Endothelial cell of umbilical vein (primary cell): ENCODE measurements around the gene NLRP6. TPM values are rescaled to one million over a fixed set of nuclear protein-coding genes. Genes with fewer than 3 reads are reported as not detected.
"Not testable (repeated sequence)": the region's sequence is repeated elsewhere in the genome, so short reads cannot be mapped to it uniquely, and the experiment has no call there.

Source experiments
- BruUV-seq: library from RNA; stranded (reverse); fragments of 400-500 nt; replicated peaks from 2 replicates; lab custom pipeline; 2021; lab: Mats Ljungman, UMichigan
- CTCF ChIA-PET: fragments of 300-600, 350-600 bp; sonication (Branson Sonifier 250); formaldehyde crosslinking; loops from one replicate; lab custom pipeline; 2021; ENCODE audit warnings: antibody characterized with exemption, inconsistent platforms; lab: Charles Lee
- POLR2A ChIA-PET: fragments of 300-600, 350-600 bp; sonication (Branson Sonifier 250); formaldehyde crosslinking; loops from one replicate; lab custom pipeline; 2021; ENCODE audit warnings: antibody characterized with exemption, inconsistent platforms; lab: Charles Lee
- DNase-seq: peaks from one replicate; pipeline ENCODE4 v3.0.0-alpha.2; 2011; ENCODE audit warnings: low read depth, low spot score
- FAIRE-seq: peaks from 2 replicates; lab custom pipeline; 2011; peaks lifted over from hg19 to GRCh38; lab: Jason Lieb, UNC
- H2AFZ ChIP-seq: 2 replicates; pipeline ENCODE4 v1.6.0; 2012; ENCODE audit warnings: low read depth, low read length, control low read depth, inconsistent platforms
- H3K27ac ChIP-seq: 2 replicates; pipeline ENCODE4 v1.5.1; 2011; ENCODE audit warnings: low read depth, mild to moderate bottlenecking, control low read depth, low read length, moderate library complexity; ENCODE audit not compliant: insufficient read depth
- H3K27me3 ChIP-seq, 2 experiments: 2 replicates each; pipeline versions ENCODE4 v1.6.0 to v1.6.1; 2011; ENCODE audit warnings: low read length in 2 of 2, mixed read lengths in 1 of 2; ENCODE audit not compliant: control insufficient read depth in 2 of 2, insufficient read depth in 2 of 2
- H3K36me3 ChIP-seq, 2 experiments: 2 replicates in 1 of 2; 3 replicates in 1 of 2; pipeline ENCODE4 v1.5.1; 2011; ENCODE audit warnings: low read length in 2 of 2, mild to moderate bottlenecking in 1 of 2, moderate library complexity in 1 of 2; ENCODE audit not compliant: control insufficient read depth in 2 of 2, insufficient read depth in 2 of 2; ENCODE audit errors: extremely low read depth in 1 of 2
- H3K4me1 ChIP-seq: 3 replicates; pipeline ENCODE4 v1.5.1; 2011; ENCODE audit warnings: mild to moderate bottlenecking, low read length; ENCODE audit not compliant: control insufficient read depth, insufficient read depth; ENCODE audit errors: extremely low read depth
- H3K4me2 ChIP-seq: 2 replicates; pipeline ENCODE4 v1.6.1; 2011; ENCODE audit warnings: low read length, control low read depth, mixed read lengths; ENCODE audit not compliant: insufficient read depth
- H3K4me3 ChIP-seq, 3 experiments: fragments of 200-600 bp in 1 of 3; sonication (generic), shearing (Covaris generic) in 1 of 3; replicated peaks in 1 of 3; 2 replicates each; pipeline ENCODE4 v1.5.1; 2011 to 2016; ENCODE audit warnings: control low read depth in 3 of 3, low read length in 3 of 3, mild to moderate bottlenecking in 2 of 3, inconsistent platforms in 1 of 3, low read depth in 1 of 3, moderate library complexity in 1 of 3; ENCODE audit not compliant: insufficient read depth in 1 of 3
- H3K79me2 ChIP-seq: 2 replicates; pipeline ENCODE4 v1.6.0; 2012; ENCODE audit warnings: low read length, inconsistent platforms; ENCODE audit not compliant: control insufficient read depth, insufficient read depth
- H3K9ac ChIP-seq: replicated peaks from 2 replicates; pipeline ENCODE3; 2011; ENCODE audit warnings: low read length, control low read depth; ENCODE audit not compliant: insufficient read depth; ENCODE audit errors: extremely low read depth
- H3K9me1 ChIP-seq: replicated peaks from 3 replicates; pipeline ENCODE4 v1.6.0; 2011; ENCODE audit warnings: mild to moderate bottlenecking, low read length; ENCODE audit not compliant: control insufficient read depth, insufficient read depth; ENCODE audit errors: extremely low read depth
- H3K9me3 ChIP-seq: replicated peaks from 2 replicates; pipeline ENCODE4 v1.5.1; 2012; ENCODE audit warnings: low read length, inconsistent platforms; ENCODE audit not compliant: control insufficient read depth, insufficient read depth
- H4K20me1 ChIP-seq: replicated peaks from 2 replicates; pipeline ENCODE3; 2011; ENCODE audit warnings: mild to moderate bottlenecking, low read length; ENCODE audit not compliant: control insufficient read depth, insufficient read depth; ENCODE audit errors: extremely low read depth
- EZH2 ChIP-seq: IDR thresholded peaks from 2 replicates; pipeline ENCODE4 v1.6.1; 2012; ENCODE audit warnings: borderline replicate concordance, low read depth, mild to moderate bottlenecking, moderate library complexity, low read length, inconsistent platforms; ENCODE audit not compliant: severe bottlenecking
- FOS ChIP-seq: IDR thresholded peaks from 2 replicates; pipeline ENCODE4 v1.6.1; 2011; ENCODE audit warnings: mild to moderate bottlenecking, low read length, moderate library complexity, borderline replicate concordance; ENCODE audit not compliant: insufficient read depth
- GATA2 ChIP-seq: IDR thresholded peaks from 2 replicates; pipeline ENCODE4 v1.7.0; 2011; ENCODE audit warnings: low read depth, mild to moderate bottlenecking, moderate library complexity, mixed read lengths, low read length; ENCODE audit not compliant: insufficient read length, insufficient read depth
- JUN ChIP-seq: IDR thresholded peaks from 2 replicates; pipeline ENCODE4 v1.6.1; 2011; ENCODE audit warnings: borderline replicate concordance, low read depth; ENCODE audit not compliant: insufficient read length, insufficient read depth
- MYC ChIP-seq: IDR thresholded peaks from one replicate; pipeline ENCODE4 v1.6.1; 2011; ENCODE audit warnings: mild to moderate bottlenecking, low read depth, low read length
- POLR2A ChIP-seq: IDR thresholded peaks from 2 replicates; pipeline ENCODE4 v1.6.1; 2012; ENCODE audit warnings: low read depth, mild to moderate bottlenecking, control low read depth, low read length
- POLR2AphosphoS5 ChIP-seq: IDR thresholded peaks from 2 replicates; pipeline ENCODE4 v1.6.1; 2012; ENCODE audit warnings: low read depth, mild to moderate bottlenecking, control low read depth, low read length, moderate library complexity; ENCODE audit not compliant: insufficient read depth
- dilution Hi-C: fragments of 300-500 bp; cut with MboI; formaldehyde crosslinking; loops from one replicate; pipeline ENCODE4 v1.15.0; 2019; ENCODE audit warnings: low sequenced_read_pairs; ENCODE audit not compliant: extremely low pct_ligation_motif_present
- intact Hi-C: fragments of 100-400 bp; cut with micrococcal nuclease; formaldehyde crosslinking; loops from one replicate; pipeline ENCODE4 v1.10.0; 2022
- polyA plus RNA-seq, 4 experiments: library from polyadenylated mRNA; depleted of rRNA in 3 of 4; stranded (reverse) in 3 of 4; unstranded in 1 of 4; fragments of >200 nt; gene quantifications; 2 replicates each; pipeline versions ENCODE4 v1.2.1 to v1.2.3, GENCODE V29; 2011 to 2012; ENCODE audit warnings: missing spikeins in 1 of 4
- total RNA-seq: library from RNA; stranded (reverse); gene quantifications from 2 replicates; pipeline ENCODE4 v1.2.3, GENCODE V29; 2021
- TF ChIP-seq, protein P1 (sequence below): IDR thresholded peaks from 2 replicates; pipeline ENCODE4 v1.6.1; 2011; ENCODE audit not compliant: insufficient read depth, insufficient read length
- TF ChIP-seq, protein P2 (sequence below), 2 donors: IDR thresholded peaks; 1 replicate in 1 of 2; 2 replicates in 1 of 2; pipeline ENCODE4 v1.5.1; 2011; ENCODE audit warnings: low read length in 2 of 2, mild to moderate bottlenecking in 2 of 2, moderate library complexity in 2 of 2, control low read depth in 1 of 2, inconsistent platforms in 1 of 2, low read depth in 1 of 2; ENCODE audit not compliant: insufficient read depth in 1 of 2; ENCODE audit errors: extremely low read depth in 1 of 2

NLRP6 gene
- total and polyA plus RNA-seq, 2 donors (not counting 3 experiments of a cell fraction or from before 2014, with no cell fraction given), result not detected

DNA sequence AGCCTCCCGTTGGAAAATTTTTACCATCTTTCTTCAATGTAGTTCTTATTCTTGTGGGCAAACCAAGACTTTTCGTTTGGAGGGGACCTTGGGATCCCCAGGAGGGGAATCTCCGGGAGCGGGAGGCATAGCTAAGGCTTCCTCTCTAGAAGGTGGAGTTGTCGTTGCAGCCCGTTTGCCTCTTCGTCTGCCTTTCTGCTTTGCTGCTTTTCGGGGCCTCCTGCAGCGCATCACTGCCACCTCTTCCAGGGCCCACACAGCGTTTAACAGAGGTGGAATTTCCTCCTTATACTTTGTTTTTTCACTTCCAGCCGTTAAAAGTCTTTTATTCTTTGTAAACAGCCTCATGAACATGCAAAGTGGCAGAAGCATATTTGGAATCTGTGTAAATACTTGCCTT lies 45.9 kb downstream of the NLRP6 start:
- Histone ChIP-seq H3K4me3 (no peak overlapping the region), H3K9ac (no peak overlapping the region), H3K79me2 (peaks cover 12% of the 10 kb centered on the region), H3K27me3 (no peaks in the 10 kb centered on the region), H3K4me1 (peaks cover 17% of the 10 kb centered on the region), H3K4me2 (no peak overlapping the region), H3K9me3 (no peaks in the 10 kb centered on the region), H3K9me1 (no peaks in the 10 kb centered on the region), H3K36me3 (no peaks in the 10 kb centered on the region), H3K27ac (no peak overlapping the region), H4K20me1 (no peaks in the 10 kb centered on the region), H2AFZ (no peak overlapping the region)
- FAIRE-seq (no peak), DNase-seq (no peak)
- intact Hi-C loops, result no loop called here
- dilution Hi-C loops, result no loop called here
- BruUV-seq, result no TSS peak
- POLR2A ChIA-PET, result no interaction called here
- TF ChIP-seq, protein P1, sequence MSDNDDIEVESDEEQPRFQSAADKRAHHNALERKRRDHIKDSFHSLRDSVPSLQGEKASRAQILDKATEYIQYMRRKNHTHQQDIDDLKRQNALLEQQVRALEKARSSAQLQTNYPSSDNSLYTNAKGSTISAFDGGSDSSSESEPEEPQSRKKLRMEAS, result no peak
- no peak for TF ChIP-seq EZH2
- TF ChIP-seq GATA2, result no peak
- TF ChIP-seq, protein P2, sequence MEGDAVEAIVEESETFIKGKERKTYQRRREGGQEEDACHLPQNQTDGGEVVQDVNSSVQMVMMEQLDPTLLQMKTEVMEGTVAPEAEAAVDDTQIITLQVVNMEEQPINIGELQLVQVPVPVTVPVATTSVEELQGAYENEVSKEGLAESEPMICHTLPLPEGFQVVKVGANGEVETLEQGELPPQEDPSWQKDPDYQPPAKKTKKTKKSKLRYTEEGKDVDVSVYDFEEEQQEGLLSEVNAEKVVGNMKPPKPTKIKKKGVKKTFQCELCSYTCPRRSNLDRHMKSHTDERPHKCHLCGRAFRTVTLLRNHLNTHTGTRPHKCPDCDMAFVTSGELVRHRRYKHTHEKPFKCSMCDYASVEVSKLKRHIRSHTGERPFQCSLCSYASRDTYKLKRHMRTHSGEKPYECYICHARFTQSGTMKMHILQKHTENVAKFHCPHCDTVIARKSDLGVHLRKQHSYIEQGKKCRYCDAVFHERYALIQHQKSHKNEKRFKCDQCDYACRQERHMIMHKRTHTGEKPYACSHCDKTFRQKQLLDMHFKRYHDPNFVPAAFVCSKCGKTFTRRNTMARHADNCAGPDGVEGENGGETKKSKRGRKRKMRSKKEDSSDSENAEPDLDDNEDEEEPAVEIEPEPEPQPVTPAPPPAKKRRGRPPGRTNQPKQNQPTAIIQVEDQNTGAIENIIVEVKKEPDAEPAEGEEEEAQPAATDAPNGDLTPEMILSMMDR (IDR thresholded peaks at IDR 0.05; ENCODE audit: extremely low read depth in 1 of 2, insufficient read depth in 1 of 2, low read depth in 1 of 2, low read length in 2 of 2), result no peak
- no peak for TF ChIP-seq JUN
- no peak for TF ChIP-seq POLR2AphosphoS5
- no peak for TF ChIP-seq MYC
- TF ChIP-seq POLR2A, result no peak
- TF ChIP-seq FOS, result no peak
- CTCF ChIA-PET, result no interaction called here

DNA sequence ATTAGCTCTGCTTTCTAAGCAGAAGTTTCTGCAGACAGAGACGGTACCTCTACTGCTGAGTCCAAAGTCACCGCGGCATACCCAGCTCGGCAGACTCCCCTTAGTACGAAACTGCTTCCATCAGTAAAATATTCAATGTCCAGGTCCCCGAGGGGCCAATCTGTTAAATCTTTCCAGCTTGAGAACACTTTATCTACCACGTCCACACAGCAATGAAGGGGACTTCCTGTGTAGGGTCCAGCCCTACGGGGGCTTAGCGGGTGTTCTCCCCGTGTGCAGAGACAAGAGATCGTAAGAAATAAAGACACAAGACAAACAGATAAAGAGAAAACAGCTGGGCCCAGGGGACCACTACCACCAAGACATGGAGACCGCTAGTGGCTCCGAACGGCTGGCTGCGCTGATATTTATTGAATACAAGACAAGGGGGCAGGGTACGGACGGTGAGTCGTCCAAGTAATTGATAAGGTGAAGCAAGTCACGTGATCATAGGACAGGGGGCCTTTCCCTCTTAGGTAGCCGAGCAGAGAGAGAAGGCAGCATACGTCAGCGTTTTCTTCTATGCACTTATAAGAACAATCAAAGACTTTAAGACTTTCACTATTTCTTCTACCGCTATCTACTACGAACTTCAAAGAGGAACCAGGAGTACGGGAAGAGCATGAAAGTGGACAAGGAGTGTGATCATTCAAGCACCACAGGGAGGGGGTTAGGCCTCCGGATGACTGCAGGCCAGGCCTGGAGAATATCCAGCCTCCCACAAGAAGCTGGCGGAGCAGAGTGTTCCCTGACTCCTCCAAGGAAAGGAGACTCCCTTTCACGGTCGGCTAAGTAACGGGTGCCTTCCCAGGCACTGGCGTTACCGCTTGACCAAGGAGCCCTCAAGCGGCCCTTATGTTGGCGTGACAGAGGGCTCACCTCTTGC lies 46.6 kb downstream of the NLRP6 start:
- POLR2A ChIA-PET, H3K9ac ChIP-seq, H3K9me1 ChIP-seq, BruUV-seq, dilution Hi-C loops, H2AFZ ChIP-seq, H3K36me3 ChIP-seq, FAIRE-seq, H3K27ac ChIP-seq, intact Hi-C loops, DNase-seq, H3K4me3 ChIP-seq, H3K9me3 ChIP-seq, H4K20me1 ChIP-seq, H3K4me2 ChIP-seq, H3K27me3 ChIP-seq, H3K79me2 ChIP-seq: not testable (repeated sequence)
- CTCF ChIA-PET, result interaction anchor here (0.5 kb wide), 1 partner anchor 34 kb away, joined by 3 read pairs; no protein-coding TSS in a partner anchor
- H3K4me1 ChIP-seq, result peaks cover 15% of the 10 kb centered on the region
